HL-60 (cell line): ENCODE results near the gene CHI3L1.

Experiments
- CTCF ChIP-seq: IDR thresholded peaks from one replicate; pipeline ENCODE4 v1.5.1; 2011; ENCODE audit warnings: low read length, control low read depth, inconsistent platforms; ENCODE audit not compliant: insufficient read depth
- SPI1 ChIP-seq: IDR thresholded peaks from 2 replicates; pipeline ENCODE4 v1.6.1; 2012; ENCODE audit warnings: low read depth, mild to moderate bottlenecking, borderline replicate concordance

- TF ChIP-seq CTCF (no peak), SPI1 (no peak)
Observed at GRCh38 chr1:203153051-203153988, 33.2 kb downstream of the CHI3L1 start.
